Stimulated activated naive CD8-positive, alpha-beta T cell treated with anti-CD3 and anti-CD28 coated beads, Interleukin-15, Interleukin-2, amounts not matched to agents 100 U/mL and 50 U/mL, for 24 hours (primary cell): ENCODE measurements around the gene SFPQ.
"Not testable (repeated sequence)": the region's sequence is repeated elsewhere in the genome, so short reads cannot be mapped to it uniquely, and the experiment has no call there.

Experiments
- ATAC-seq: fragments of 150-1000 bp; cut with Tn5 transposase; one replicate; pipeline ENCODE4 v1.10.0; 2021
- DNase-seq: peaks from one replicate; pipeline ENCODE4 v3.0.0; 2021

Gene SFPQ

DNA sequence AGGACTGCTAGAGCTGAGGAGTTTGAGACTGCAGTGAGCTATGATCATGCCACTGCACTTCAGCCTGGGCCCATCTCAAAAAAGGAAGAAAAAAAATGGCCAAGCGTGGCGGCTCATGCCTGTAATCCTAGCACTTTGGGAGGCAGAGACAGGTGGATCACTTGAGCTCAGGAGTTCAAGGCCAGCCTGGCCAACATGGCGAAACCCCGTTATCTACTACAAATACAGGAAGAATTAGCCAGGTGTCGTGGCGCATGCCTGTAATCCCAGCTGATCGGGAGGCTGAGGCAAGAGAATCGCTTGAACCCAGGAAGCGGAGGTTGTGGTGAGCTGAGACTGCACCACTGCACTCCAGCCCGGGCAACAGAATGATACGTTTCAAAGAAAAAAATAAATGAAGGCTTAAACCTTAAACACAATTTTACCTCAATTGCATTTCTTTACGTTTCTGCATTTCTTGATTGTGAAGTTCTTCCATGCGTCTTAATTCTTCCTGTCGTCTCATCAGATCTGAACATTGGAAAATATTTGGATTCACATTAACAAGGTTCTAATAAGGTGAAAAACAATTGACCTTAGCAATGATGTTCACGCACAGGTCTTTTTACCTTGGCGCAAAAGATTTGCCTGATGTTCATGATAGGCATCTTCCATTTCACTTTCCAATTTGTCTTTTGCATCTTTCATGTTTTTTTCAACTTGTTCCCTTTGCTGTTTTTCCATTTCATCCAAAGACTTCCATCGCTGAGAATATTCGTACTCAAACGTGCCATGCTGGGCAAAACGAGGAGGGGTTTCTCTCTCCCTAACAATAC, 4.2 kb downstream of the SFPQ start:
- ATAC-seq = no peak
- no peak for DNase-seq

DNA sequence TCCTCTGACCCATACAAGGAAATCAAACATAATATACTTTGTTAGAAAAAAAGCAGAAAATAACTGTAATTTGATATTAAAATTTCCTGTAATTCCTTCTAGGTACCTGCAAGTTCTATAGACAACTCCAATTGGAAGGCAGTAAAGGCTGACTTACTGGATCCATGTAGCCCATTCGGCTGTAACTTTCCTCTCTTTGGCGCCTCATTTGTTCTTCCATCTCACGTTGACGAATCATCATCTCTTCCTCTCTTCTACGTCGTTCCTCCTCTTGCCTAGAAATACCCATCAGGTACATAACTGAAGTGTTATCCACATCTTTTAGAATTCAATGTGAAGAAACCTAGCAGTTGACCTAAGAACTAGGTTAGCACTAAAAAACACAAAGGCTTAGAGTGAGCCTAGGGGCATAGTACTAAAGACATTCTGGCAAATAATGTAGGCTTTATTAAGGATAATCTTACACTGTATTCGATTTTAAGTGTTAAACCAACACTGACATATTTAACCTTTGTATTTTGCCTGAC, 5.1 kb downstream of the SFPQ start:
- ATAC-seq (no peak), DNase-seq (no peak)

- no peak for ATAC-seq
These were observed 6.7 kb downstream of the SFPQ start for GRCh38 chr1:35186239-35186638.

GRCh38 chr1:35185200-35185599, 7.7 kb downstream of the SFPQ start:
- no peak for ATAC-seq
- no peak for DNase-seq

More at GRCh38 chr1:35186239-35186638, 6.7 kb downstream of the SFPQ start:
- no peak for DNase-seq

GRCh38 chr1:35184495-35185199, 8.3 kb downstream of the SFPQ start:
- no peak for ATAC-seq

DNA sequence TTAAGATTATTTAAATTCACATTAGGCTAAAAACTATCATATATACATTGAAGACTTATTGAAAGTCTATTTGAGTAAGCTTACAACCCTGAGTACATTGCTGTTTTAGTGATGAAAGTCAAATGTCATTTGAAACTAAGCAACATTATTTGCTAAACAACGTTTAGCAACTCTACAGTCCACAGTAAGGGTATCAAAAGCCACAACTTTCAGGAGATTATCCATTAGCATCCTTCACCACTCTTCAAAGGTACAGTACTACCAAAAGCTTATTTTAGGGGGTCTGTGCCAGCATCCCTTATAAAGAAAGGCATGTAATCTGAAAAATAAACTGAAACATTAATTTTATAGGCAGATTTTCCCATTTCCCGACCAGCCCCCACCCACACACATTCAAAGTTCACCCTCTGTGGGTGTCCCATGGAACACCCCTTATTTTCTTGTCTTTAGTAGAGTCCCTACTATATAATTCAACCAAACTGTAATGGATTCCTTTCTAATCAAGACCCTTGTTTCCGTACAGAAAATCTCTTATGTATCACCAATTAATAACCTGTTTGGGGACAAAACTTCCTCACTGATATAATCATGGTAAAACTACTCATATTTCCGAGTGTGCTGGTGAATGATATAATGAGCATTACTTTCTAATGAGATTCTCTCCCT, 11.0 kb downstream of the SFPQ start:
- DNase-seq = no peak
- ATAC-seq = no peak

More at GRCh38 chr1:35184495-35185199, 8.3 kb downstream of the SFPQ start:
- DNase-seq = no peak

GRCh38 chr1:35180776-35181374, 12.1 kb downstream of the SFPQ start:
- ATAC-seq = peak; percentile 82
- DNase-seq = peak; percentile 19

DNA sequence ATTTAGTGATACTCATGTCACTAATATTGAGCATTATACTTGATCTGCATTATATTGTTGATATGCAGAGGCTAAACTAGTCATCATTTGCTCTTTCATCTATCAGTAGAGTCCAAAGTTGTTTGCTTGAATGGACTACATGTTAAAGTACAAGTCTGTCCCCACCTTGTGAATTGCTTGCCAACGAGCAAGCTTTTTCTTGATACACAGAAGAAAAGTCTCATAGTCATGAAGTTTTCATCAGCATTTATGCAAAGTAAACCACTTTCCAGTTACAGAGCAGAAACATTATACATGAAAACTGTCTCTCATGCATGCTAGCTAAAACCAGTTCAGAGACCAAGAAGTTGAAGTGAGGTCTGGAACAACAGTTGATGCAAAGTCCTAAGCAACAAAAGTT, 13.0 kb downstream of the SFPQ start:
- no peak for ATAC-seq
- no peak for DNase-seq

- ATAC-seq = no peak
- no peak for DNase-seq
These were observed 14.0 kb downstream of the SFPQ start for GRCh38 chr1:35178874-35179380.

DNA sequence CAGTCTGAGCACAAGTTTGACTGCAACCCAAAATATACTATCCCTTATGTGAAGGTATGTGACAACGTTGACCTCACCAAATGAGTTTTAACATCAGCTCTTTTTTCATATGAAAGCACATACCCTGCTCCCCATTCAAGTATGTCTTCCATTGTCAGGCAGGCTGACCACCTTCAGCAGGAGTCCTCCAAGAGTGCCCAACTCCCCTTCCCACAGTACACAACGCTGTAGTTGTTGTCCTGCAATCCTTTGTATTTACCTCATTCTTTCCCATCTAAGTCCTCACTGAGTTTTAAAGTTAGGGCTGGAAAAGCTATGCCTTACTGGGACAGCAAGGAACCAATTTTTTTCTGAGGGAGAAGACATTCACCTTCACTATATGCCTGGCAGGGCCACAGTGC, 14.7 kb downstream of the SFPQ start:
- ATAC-seq = no peak
- no peak for DNase-seq

DNA sequence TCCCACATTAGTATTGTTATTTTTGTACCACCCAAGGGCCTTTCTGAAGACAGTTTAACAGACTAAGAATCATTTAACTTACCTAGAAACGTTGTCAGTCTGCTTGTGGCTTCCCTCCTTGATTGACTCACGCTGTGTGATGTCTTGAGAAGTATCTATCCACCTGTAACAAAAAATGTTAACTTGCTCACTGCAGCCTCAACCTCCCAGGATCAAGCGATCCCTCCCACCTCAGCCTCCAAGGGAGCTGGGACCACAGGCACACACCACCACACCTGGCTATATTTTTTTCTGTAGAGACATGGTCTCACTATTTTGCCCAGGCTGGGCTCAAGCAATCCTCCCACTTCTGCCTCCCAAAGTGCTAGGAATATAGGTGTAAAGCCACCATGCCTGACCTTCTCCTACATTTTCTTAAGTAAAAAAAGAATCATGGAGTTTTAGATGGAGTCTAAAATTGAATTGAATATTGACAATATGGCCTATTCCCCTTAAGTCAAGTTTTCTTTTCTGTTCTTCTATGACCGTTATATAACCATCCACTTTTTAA, 15.6 kb downstream of the SFPQ start:
- no peak for ATAC-seq
- DNase-seq = no peak

GRCh38 chr1:35175602-35176001, 17.3 kb downstream of the SFPQ start:
- ATAC-seq (no peak), DNase-seq (no peak)

DNA sequence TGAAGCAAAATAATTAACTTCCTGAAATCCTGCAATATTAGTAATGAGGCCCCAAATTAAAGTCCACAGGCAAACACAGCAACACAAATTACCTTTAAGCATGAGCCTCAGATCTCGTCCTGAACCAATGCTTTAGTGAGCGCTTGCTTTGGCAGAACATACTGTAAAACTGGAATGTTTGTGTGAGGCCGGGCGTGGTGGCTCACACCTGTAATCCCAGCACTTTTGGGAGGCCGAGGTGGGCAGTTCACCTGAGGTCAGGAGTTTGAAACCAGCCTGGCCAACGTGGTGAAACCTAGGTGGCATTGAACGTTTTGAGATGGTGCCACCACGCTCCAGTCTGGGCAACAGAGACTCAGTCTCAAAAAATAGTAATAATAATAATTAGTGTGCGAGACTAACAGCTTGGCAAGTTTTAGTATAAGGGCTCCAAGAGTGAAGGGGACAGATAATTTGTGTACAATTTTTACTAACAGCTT, 17.8 kb downstream of the SFPQ start:
- DNase-seq (no peak), ATAC-seq (no peak)

DNA sequence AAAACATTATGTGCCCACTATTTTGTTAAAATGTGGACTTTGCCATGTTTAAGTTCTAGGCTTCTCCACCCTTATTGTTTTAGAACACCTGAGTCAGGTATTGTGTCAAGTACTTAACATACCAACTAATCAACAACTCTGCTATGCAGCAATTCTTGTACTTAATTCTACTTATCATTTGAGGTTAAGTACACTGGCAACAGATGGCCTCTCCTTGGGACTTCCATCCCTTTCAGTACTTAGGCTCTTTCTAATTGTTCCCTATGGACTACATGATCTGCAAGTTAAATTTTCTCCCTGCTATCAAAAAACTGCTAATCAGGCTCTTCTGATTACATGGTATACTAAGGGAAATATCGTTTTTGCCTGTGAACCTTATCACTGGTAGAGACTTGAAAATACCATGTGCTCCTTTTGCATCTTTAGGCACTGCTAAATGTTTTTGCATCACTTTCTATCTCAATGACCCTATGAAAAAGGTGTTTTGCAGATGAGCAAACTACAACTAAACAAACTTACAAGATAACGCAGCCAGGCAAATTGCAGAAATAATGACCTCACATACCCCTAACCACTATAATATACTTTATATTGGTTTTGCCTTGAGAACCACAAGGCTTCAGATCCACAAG, 18.9 kb downstream of the SFPQ start:
- no peak for DNase-seq
- ATAC-seq = no peak

GRCh38 chr1:35173491-35173890, 19.5 kb downstream of the SFPQ start:
- ATAC-seq = no peak
- no peak for DNase-seq

DNA sequence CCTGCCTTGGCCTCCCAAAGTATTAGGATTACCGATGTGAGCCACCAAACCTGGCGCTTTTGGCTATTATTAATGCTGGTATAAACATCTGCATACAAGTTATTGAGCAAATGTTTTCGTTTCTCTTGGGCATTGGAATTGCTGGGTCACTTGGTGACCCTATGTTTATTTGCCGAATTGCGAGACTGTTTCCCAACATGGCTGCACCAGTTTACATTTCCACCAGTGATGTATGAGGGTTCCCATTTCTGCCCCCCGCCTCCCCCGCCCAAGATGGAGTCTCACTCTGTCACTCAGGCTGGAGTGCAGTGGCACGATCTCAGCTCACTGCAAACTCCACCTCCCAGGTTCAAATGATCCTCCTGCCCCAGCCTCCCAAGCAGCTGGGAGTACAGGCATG, 20.9 kb downstream of the SFPQ start:
- DNase-seq = no peak
- ATAC-seq = no peak

DNA sequence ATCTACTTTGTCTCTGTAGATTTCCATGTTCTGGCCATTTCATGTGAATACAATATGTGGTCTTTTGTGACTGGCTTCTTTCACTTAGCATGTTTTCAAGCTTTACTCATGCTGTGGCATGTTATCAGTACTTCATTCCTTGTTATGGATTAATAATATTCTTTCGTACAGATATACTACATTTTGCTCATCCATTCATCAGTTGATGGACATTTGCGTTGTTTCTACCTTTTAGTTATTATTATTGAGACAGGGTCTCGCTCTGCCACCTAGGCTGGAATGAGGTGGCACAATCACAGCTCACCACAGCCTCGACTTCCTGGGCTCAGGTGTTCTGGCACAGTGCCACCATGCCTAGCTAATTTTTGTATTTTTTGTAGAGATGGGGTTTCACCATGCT, 21.4 kb downstream of the SFPQ start:
- ATAC-seq (no peak), DNase-seq (no peak)

- DNase-seq (no peak), ATAC-seq (no peak)
These were observed 28.1 kb downstream of the SFPQ start for GRCh38 chr1:35164893-35165292.

- DNase-seq (no peak), ATAC-seq (no peak)
These were observed 41.7 kb downstream of the SFPQ start for GRCh38 chr1:35151220-35151619.

GRCh38 chr1:35145892-35146549, 46.9 kb downstream of the SFPQ start:
- not testable (repeated sequence) for DNase-seq, ATAC-seq
